Right ventricle myocardium inferior (tissue), 1 donor: Measurements from ENCODE around the gene C12orf60. TPM values are rescaled to one million over a fixed set of nuclear protein-coding genes. Genes with fewer than 3 reads are reported as not detected.

Experiments
- ATAC-seq: fragments of 200-7000 bp; cut with Tn5 transposase; one replicate; pipeline ENCODE4 v1.9.1; 2020; ENCODE audit warnings: mild to moderate bottlenecking, moderate library complexity
- DNase-seq: peaks from one replicate; pipeline ENCODE4 v3.0.0; 2021; ENCODE audit errors: missing footprints
- intact Hi-C: fragments of 100-400 bp; cut with DNase I; formaldehyde crosslinking; loops from one replicate; pipeline ENCODE4 v1.11.0; 2022
- total RNA-seq: library from RNA; stranded (reverse); fragmentation: NEBNext Ultra II Directional; extraction: Animal tissue kit (Norgen Biotek cat#: 25700); gene quantifications from one replicate; pipeline ENCODE4 v1.2.1, GENCODE V29; 2021
- donor health status: DM: no; HTN: yes; CAD: no; lungs with severe emphysema.

Gene C12orf60
- total RNA-seq, 1 donor from 2014 or later = 2.0 TPM

DNA sequence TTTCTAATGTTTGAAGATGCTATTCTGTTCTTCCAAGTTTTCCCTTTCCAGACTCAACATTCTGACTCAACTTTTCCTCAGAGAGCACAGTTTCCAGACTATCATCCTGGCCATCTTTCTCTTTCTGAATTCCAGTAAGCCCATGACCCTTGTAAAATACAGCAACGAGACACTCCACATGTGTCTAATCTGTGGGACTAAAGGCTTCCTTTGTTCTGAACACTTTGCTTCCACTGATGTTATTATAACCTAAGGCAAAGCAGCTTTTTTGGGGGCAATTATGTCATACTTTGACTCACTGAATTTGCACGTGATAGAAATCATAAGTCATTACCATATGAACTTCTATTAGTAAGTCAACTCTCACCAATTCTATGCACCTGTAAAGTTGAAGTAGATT lies 46.2 kb downstream of the C12orf60 start:
- intact Hi-C loops = loop anchor here (2.0 to 10.0 kb wide), 3 partner anchors 35 to 425 kb away; partner anchors contain the start of genes ARHGDIB and MGP
- ATAC-seq (peak; percentile 89), DNase-seq (no peak)

DNA sequence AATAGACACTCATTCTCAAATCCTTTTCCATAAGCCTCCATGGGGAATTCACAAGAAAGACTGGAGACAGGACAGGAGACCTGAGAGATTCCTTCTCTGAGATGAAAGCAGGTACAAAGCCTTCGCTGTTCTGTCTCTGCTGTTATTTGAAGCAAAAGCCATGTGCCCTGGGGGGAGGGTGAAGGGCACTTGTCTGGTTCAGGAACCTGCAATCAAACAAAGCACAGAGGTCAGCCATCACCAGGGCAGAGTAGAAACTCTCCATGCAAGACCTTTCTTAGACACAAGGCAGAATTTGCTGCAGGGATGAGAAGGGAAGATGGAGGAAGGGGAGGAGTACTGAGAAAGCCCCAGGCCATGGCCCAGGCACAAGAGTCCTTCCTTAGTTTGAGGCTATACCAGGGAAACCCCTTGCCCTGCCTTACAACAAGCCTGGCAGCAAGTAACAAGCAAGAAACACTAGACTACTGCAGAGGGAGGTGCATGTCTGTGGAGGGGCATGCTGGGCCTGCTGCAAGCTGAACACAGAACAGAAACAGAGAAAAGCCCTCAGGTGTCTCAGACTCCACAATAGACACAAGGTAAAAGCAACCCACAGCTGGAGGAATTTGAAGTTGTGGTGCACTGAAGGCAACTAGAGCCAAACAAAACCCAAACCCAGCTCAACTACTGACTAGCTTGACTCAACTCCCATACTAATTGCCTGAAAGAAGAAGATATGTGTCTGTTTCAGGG lies 47.6 kb downstream of the C12orf60 start:
- DNase-seq (no peak), ATAC-seq (no peak)
- intact Hi-C loops = no loop called here

DNA sequence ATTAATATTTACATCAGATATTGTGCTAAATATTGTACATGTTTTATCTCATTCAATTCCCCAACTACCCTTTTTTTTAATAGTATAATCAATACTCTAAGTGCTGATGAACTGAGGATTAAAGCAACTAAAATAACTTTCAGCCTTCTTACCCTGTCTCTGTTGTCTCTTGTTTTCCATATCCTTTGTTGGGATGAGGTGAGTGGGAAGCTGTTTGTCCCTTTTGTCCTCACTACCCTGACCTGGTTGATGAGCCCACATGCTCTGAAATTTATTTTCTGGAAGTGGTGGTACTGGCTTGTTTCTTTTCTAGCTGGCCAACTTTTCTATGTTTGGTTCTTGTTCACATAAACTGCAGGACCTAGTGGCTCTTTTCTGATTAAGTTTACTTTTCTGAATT lies 49.4 kb downstream of the C12orf60 start:
- intact Hi-C loops = no loop called here
- DNase-seq (no peak), ATAC-seq (no peak)

DNA sequence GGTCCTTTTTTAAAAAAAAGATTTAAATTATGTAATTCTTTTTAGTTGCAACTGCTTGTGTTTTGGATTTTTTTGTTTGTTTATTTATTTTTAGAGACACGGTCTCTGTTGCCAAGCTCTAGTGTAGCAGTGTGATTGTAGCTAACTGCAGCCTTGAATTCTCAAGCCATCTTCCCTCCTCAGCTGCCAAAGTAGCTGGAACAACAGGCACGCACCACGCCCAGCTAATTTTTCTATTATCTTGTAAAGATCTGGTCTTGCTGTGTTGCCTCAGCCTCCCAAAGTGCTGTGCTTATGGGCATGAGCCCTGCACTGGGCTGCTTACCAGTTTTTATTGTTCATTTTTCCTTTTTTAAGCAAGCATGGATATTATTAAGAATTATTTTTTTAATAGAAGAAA lies 50.5 kb downstream of the C12orf60 start:
- ATAC-seq (peak; percentile 54), DNase-seq (no peak)
- intact Hi-C loops = no loop called here

DNA sequence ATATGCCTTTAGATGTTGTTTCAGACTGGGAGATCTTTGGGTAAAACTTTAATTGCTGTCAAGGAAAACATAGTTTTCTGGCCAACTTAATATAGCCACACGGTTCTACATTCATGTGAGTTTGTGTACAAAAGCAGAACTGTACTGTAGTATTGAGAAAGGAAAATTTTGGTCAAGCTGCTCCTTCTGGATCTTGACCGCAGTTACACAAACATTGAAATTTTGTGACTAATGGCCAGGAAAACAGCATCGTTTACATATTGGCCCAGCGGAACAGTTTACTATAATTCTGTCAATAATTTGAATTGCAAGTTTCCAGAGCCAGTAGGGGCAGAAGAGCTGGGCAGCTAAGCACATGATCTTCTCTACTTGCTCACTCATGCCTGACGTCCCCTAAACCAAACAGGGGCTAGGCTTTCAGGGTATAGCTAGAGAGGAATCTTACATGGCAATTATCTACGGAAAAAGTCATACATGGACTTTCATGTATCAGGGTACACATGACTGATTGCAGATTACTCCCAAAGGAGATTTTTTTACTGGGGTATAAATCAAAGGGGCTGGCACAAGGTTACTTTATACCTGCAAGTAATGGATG lies 51.2 kb downstream of the C12orf60 start:
- DNase-seq = no peak
- intact Hi-C loops = no loop called here
- peak; percentile 35 for ATAC-seq

DNA sequence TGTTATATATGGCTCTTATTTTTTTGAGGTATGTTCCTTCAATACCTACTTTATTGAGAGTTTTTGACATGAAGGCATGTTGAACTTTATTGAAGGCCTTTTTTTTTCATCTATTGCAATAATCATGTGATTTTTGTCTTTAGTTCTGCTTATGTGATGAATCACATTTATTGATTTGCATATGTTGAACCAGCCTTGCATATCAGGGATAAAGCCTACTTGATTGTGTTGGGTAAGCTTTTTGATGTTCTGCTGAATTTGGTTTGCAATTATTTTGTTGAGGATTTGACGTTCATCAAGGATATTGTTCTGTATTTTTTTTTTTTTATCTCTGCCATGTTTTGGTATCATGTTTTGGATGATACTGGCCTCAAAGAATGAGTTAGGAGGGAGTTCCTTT lies 55.0 kb downstream of the C12orf60 start:
- intact Hi-C loops = no loop called here
- no peak for ATAC-seq
- no peak for DNase-seq

DNA sequence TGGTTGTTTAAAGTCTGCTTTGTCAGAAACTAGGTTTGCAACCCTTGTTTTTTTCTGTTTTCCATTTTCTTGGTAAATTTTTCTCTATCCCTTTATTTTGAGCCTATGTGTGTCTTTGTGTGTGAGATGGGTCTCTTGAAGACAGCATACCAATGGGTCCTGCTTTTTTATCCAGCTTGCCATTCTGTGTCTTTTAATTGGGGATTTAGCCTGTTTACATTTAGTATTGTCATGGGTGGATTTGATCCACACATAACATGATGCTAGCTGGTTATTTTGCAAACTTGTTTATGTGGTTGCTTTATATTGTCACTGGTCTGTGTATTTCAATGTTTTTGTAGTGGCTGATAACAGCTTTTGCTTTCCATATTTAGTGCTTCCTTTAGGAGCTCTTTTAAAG lies 57.0 kb downstream of the C12orf60 start:
- no peak for DNase-seq
- intact Hi-C loops = no loop called here
- no peak for ATAC-seq

DNA sequence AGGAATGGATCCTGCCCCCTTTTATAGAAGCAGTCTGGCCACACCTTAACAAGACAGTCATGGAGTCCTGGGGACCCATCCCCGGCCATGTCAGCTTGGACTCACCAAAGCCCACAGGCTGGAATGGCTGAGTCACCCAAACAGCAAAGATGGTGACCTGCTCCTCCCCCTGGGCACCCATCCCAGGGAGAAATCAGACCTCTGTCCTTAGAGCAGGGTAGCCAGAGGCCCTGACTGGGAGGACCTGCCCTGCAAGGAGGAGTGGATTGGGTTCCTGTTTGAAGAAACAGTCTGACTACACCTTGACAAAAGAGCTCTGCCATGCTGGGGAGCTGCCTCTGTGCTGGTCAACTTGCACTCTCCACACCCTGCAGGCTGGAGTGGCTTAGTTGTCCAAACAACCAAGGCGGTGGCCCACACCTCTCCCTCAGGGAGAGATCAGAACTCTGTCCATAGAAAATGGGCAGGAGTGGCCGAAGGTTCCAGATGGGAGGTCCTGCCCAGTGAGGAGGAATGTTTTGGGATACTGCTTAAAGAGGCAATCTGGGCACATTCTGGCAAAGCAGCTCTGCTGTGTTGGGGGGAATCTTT lies 65.5 kb downstream of the C12orf60 start:
- intact Hi-C loops = no loop called here
- no peak for ATAC-seq
- peak; percentile 30 for DNase-seq

DNA sequence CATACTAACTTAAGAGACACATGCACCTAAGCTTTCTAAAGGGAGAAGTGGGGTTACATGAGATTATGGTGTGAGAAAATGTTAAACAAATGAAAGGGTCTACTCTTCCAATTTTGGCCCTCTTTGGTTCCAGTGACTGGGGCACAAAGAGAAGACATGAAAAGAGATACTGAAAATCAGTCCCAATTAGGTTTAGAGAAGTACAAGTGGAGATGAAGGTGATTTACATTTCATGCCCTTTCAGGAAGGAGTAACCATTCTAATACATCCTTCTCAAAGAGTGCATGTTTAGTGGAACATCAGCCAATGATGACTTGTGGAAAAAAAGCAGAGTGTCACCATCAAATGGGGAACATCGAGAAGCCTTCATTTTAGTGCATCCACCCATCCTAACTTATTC lies 67.8 kb downstream of the C12orf60 start:
- intact Hi-C loops = no loop called here

DNA sequence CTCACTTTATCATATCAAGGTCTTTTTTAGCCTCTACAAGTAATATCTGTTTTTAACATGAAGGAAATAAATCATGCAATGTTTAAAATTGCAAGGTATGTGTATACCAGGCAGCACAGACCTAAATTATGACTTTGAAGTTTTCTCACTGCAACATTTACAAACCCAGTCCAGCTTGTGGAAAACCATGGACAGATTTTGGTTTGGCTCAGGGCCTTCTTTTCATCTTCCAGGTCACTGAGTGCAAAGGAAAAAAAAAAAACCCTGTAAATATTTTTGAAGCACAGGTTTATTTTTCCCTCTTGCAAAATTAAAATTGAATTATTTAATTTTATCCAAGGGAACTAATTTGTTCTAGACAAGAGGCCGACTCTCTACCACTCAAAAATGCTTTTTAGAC lies 68.4 kb downstream of the C12orf60 start:
- intact Hi-C loops = no loop called here
- ATAC-seq = no peak
- DNase-seq = no peak

More for the DNA sequence above, 67.8 kb downstream of the C12orf60 start:
- DNase-seq (no peak), ATAC-seq (no peak)

DNA sequence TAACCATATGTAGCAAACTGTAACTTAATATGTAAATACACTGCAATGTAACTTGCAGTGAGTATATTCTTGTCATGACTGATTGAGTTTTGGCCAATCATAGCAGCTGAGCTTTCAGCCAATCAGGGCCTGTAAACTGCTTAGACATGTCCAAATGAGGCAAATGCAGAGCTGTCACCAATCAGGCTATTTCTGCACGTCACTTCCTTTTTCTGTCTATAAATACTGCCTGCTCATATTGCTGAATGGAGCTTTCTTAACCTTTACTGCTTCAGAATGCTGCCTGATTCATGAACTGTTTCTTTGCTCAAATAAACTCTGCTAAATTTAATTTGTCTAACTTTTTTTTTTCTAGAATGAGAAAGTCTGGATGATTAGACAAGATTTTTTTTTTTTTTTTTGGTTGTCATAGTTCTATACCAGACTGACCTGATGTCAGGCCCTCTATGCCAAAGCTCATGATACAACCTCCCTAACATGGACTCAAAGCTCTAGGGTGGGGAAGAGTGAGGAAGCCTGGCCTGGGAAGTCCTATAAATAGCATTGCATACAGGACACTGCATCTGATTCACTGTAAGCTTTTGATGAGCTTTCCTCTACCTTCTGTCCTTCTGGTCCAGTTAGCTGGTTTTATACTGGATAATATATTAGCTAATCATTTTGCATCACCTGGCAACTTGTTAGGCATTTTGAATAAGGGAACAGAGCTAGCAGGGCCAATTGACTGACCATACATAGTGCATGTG lies 70.1 kb downstream of the C12orf60 start:
- intact Hi-C loops = no loop called here
- DNase-seq (no peak), ATAC-seq (peak; percentile 46)

Other genes starting within 250 kb of the C12orf60 start
- gene PLBD1, start 235.8 kb upstream of the C12orf60 start, total RNA-seq = 24.4 TPM
- gene GUCY2C, start 107.1 kb upstream of the C12orf60 start, total RNA-seq = not detected
- gene WBP11, start 192 bp upstream of the C12orf60 start, total RNA-seq = 48.0 TPM
- 0.30 TPM for gene SMCO3, start 10.5 kb downstream of the C12orf60 start, total RNA-seq
- gene ART4, start 39.9 kb downstream of the C12orf60 start, total RNA-seq = 5.6 TPM
- 369 TPM for gene MGP, start 82.2 kb downstream of the C12orf60 start, total RNA-seq
- 0.19 TPM for gene ERP27, start 134.9 kb downstream of the C12orf60 start, total RNA-seq
- 72.1 TPM for gene ARHGDIB, start 157.9 kb downstream of the C12orf60 start, total RNA-seq
- not detected for gene PDE6H, start 169.4 kb downstream of the C12orf60 start, total RNA-seq